ENCODE results near the gene KCNN3. TPM values are rescaled to one million over a fixed set of nuclear protein-coding genes. Genes with fewer than 3 reads are reported as not detected.

Gene KCNN3
- total RNA-seq, 1 donor from 2014 or later: 4.3 TPM

- H3K4me2 ChIP-seq: no peak overlapping the region
- H3K27me3 Mint-ChIP-seq (ENCODE audit: insufficient read depth, low read depth): peaks cover 2% of the 10 kb centered on the region
- no peak for DNase-seq (ENCODE audit: low spot score)
- H3K9ac ChIP-seq: no peak overlapping the region
- H3K9me3 ChIP-seq (ENCODE audit: low read depth): no peaks in the 10 kb centered on the region
- no peaks in the 10 kb centered on the region for H3K27me3 ChIP-seq
- no peak overlapping the region for H3K4me3 ChIP-seq
- no peaks in the 10 kb centered on the region for H3K79me2 ChIP-seq (ENCODE audit: low read depth)
- H3K4me3 Mint-ChIP-seq: no peak overlapping the region
- no peaks in the 10 kb centered on the region for H3K36me3 Mint-ChIP-seq
- peaks cover 10% of the 10 kb centered on the region for H3K4me1 Mint-ChIP-seq
- no peaks in the 10 kb centered on the region for H3K36me3 ChIP-seq
- no peak for TF ChIP-seq EZH2 (IDR thresholded peaks at IDR 0.05)
- no peak for TF ChIP-seq EZH2phosphoT487 (IDR thresholded peaks at IDR 0.05)
- TF ChIP-seq CTCF (IDR thresholded peaks at IDR 0.05): no peak
- no peak overlapping the region for H3K27ac Mint-ChIP-seq
- peaks cover 7% of the 10 kb centered on the region for H3K4me1 ChIP-seq
- H3K27ac ChIP-seq: no peak overlapping the region
- H3K9me3 Mint-ChIP-seq: no peaks in the 10 kb centered on the region
- no peaks in the 10 kb centered on the region for H3F3A ChIP-seq (ENCODE audit: low read depth)
- no peak overlapping the region for H2AFZ ChIP-seq (replicated peaks)
- no peaks in the 10 kb centered on the region for H4K20me1 ChIP-seq (ENCODE audit: low read depth)
Observed at GRCh38 chr1:154833841-154834240, 36.2 kb downstream of the KCNN3 start.

- no peak overlapping the region for H2AFZ ChIP-seq (replicated peaks)
- H3K27me3 Mint-ChIP-seq (ENCODE audit: insufficient read depth, low read depth): peaks cover 2% of the 10 kb centered on the region
Observed at GRCh38 chr1:154833209-154833608, 36.9 kb downstream of the KCNN3 start.

GRCh38 chr1:154832384-154832783, 37.7 kb downstream of the KCNN3 start:
- Mint-ChIP-seq H3K4me3 (no peak overlapping the region), H3K27me3 (ENCODE audit: insufficient read depth, low read depth) (no peaks in the 10 kb centered on the region), H3K27ac (no peak overlapping the region), H3K4me1 (peaks cover 6% of the 10 kb centered on the region), H3K36me3 (no peaks in the 10 kb centered on the region), H3K9me3 (no peaks in the 10 kb centered on the region)
- Histone ChIP-seq H3K27ac (no peak overlapping the region), H3K9ac (no peak overlapping the region), H3K4me3 (no peak overlapping the region), H4K20me1 (ENCODE audit: low read depth) (no peaks in the 10 kb centered on the region), H2AFZ (replicated peaks) (no peak overlapping the region), H3K36me3 (no peaks in the 10 kb centered on the region), H3K79me2 (ENCODE audit: low read depth) (no peaks in the 10 kb centered on the region), H3K9me3 (ENCODE audit: low read depth) (no peaks in the 10 kb centered on the region), H3F3A (ENCODE audit: low read depth) (no peaks in the 10 kb centered on the region), H3K27me3 (no peaks in the 10 kb centered on the region), H3K4me1 (peaks cover 7% of the 10 kb centered on the region), H3K4me2 (no peak overlapping the region)
- no peak for DNase-seq (ENCODE audit: low spot score)
- TF ChIP-seq EZH2 (IDR thresholded peaks at IDR 0.05) (no peak), EZH2phosphoT487 (IDR thresholded peaks at IDR 0.05) (no peak), CTCF (IDR thresholded peaks at IDR 0.05) (no peak)

More at GRCh38 chr1:154833209-154833608, 36.9 kb downstream of the KCNN3 start:
- Histone ChIP-seq H4K20me1 (ENCODE audit: low read depth) (no peaks in the 10 kb centered on the region), H3K4me1 (peaks cover 7% of the 10 kb centered on the region), H3K27ac (no peak overlapping the region), H3K9ac (no peak overlapping the region), H3K27me3 (no peaks in the 10 kb centered on the region), H3K9me3 (ENCODE audit: low read depth) (no peaks in the 10 kb centered on the region), H3F3A (ENCODE audit: low read depth) (no peaks in the 10 kb centered on the region), H3K36me3 (no peaks in the 10 kb centered on the region), H3K4me2 (no peak overlapping the region), H3K4me3 (no peak overlapping the region), H3K79me2 (ENCODE audit: low read depth) (no peaks in the 10 kb centered on the region)
- Mint-ChIP-seq H3K9me3 (no peaks in the 10 kb centered on the region), H3K4me3 (no peak overlapping the region), H3K36me3 (no peaks in the 10 kb centered on the region), H3K4me1 (peaks cover 6% of the 10 kb centered on the region), H3K27ac (peak overlapping the region; percentile 19)
- TF ChIP-seq CTCF (IDR thresholded peaks at IDR 0.05): no peak
- no peak for TF ChIP-seq EZH2 (IDR thresholded peaks at IDR 0.05)
- no peak for TF ChIP-seq EZH2phosphoT487 (IDR thresholded peaks at IDR 0.05)
- DNase-seq (ENCODE audit: low spot score): no peak
